ENCODE measurements around the gene GABBR2.

GABBR2 gene

DNA sequence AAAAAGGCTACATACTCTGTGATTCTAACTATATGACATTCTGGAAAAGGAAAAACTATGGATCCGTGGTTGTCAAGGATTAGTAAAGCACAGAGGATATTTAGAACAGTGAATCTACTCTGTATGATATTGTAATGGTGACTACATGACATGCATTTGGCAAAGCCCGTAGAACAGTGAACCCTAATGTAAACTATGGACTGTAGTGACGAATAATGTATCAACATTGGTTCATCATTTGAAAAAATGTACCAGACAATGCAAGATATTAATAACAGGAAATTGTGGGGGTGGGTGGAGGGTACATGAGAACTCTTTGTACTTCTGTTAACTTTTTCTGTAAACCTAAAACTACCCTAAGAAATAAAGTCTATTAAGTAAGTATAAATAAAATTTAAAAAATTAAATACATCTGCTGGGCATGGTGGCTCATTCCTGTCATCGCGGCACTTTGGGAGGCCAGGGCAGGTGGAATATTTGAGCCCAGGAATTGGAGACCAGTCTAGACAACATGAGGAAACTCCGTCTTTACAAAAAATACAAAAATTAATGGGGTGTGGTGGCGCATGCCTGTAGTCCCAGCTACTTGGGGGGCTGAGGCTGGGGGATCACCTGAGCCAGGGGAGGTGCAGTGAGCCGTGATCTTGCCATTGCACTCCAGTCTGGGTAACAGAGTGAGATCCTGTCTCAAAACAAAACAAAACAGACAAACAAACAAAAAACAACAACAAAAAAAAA is 351.6 kb downstream of the GABBR2 start:
- no peak overlapping the region for H3K4me3 ChIP-seq (ENCODE audit: low read depth, low read length)
- no peak for DNase-seq (ENCODE audit: low read depth)
- TF ChIP-seq, protein P1, sequence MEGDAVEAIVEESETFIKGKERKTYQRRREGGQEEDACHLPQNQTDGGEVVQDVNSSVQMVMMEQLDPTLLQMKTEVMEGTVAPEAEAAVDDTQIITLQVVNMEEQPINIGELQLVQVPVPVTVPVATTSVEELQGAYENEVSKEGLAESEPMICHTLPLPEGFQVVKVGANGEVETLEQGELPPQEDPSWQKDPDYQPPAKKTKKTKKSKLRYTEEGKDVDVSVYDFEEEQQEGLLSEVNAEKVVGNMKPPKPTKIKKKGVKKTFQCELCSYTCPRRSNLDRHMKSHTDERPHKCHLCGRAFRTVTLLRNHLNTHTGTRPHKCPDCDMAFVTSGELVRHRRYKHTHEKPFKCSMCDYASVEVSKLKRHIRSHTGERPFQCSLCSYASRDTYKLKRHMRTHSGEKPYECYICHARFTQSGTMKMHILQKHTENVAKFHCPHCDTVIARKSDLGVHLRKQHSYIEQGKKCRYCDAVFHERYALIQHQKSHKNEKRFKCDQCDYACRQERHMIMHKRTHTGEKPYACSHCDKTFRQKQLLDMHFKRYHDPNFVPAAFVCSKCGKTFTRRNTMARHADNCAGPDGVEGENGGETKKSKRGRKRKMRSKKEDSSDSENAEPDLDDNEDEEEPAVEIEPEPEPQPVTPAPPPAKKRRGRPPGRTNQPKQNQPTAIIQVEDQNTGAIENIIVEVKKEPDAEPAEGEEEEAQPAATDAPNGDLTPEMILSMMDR (IDR thresholded peaks at IDR 0.05; ENCODE audit: low read depth, low read length, missing control alignments): no peak

DNA sequence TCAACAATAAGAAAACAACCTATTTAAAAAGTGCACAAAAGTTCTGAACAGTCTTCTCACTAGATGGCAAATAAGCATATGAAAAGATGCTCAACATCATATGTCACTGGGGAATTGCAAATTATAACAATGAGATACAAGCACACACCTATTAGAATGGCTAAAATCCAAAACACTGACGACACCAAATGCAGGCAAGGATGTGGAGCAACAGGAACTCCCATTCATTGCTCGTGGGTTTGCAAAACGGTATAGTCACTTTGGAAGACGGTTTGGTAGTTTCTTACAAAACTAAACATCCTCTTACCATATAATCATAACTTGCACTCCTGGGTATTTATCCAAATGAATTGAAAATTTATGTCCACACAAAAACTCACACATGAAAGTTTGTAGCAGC is 352.4 kb downstream of the GABBR2 start:
- no peak overlapping the region for H3K4me3 ChIP-seq (ENCODE audit: low read depth, low read length)
- DNase-seq (ENCODE audit: low read depth): no peak
- TF ChIP-seq, protein P1 (IDR thresholded peaks at IDR 0.05; ENCODE audit: low read depth, low read length, missing control alignments): no peak

DNA sequence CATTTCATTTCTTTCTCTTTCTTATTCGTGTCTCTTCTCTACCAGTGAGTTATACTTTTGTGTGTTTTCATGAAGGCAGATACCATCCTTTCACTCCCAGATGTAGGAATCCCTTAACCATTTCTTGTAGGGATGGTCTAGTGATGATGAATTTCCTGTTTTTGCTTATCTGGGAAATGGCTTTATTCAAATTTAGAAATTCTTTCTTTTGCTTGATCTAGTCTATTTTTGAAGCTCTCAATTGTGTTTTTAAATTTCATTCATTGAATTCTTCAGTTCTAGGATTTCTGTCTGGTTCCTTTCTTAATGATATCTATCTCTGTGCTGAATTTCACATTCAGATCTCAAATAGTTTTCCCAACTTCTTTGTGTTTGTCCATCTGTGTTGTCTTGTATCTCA is 357.4 kb downstream of the GABBR2 start:
- TF ChIP-seq, protein P1 (IDR thresholded peaks at IDR 0.05; ENCODE audit: low read depth, low read length, missing control alignments): no peak
- H3K4me3 ChIP-seq (ENCODE audit: low read depth, low read length): no peak overlapping the region
- DNase-seq (ENCODE audit: low read depth): no peak

DNA sequence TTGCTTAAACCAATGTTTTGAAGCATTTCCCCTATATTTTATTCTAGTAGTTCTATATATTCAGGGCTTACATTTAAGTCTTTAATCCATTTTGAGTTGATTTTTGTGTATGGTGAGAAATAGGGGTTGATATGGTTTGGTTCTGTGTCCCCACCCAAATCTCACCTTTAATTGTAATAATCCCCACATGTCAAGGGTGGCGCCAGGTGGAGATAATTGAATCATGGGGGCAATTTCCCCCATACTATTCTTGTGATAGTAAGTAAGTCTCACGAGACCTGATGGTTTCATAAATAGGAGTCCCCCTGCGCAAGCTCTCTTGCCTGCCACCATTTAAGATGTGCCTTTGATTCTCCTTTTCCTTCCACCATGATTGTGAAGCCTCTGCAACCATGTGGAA is 361.1 kb downstream of the GABBR2 start:
- no peak for DNase-seq (ENCODE audit: low read depth)
- no peak overlapping the region for H3K4me3 ChIP-seq (ENCODE audit: low read depth, low read length)
- TF ChIP-seq, protein P1 (IDR thresholded peaks at IDR 0.05; ENCODE audit: low read depth, low read length, missing control alignments): no peak

DNA sequence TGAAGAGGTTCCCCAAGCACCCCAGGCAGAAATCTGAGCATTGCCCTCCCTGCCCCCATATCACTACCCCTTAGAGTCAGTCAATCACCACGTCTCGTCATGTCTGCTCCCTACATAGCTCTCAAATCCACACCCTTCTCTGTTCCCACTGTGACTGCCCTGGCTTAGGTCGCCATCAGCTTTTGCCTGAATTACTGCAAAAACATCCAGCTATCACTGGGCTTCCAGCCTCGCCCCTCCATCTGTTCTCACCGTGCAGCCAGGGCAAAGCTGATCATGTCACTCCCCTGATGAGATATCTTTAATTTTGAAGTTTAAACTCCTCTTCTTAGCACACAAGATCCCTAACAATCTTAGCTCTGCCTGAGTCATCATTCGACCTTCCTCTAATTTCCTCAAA is 363.7 kb downstream of the GABBR2 start:
- no peak for DNase-seq (ENCODE audit: low read depth)
- TF ChIP-seq, protein P1 (IDR thresholded peaks at IDR 0.05; ENCODE audit: low read depth, low read length, missing control alignments): no peak
- H3K4me3 ChIP-seq (ENCODE audit: low read depth, low read length): no peak overlapping the region

DNA sequence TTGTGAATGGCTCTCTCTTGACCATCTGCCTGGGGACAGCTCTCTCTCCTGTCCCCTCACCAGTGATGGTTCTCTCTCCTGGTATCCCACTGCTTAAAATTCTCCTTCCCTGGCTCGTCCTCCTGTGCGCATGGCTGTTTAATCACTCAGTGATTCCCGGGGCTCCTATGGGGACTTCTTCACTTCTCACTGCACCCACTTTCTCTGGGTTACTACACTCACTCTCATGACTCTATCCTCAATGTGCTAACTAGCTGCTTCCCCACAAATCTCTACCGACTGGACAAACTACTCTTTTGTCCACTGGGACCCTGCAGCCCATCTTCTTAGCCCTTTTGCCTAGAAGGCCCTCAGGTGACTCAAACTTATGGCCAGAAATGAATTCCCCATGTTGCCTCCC is 364.2 kb downstream of the GABBR2 start:
- no peak for DNase-seq (ENCODE audit: low read depth)
- H3K4me3 ChIP-seq (ENCODE audit: low read depth, low read length): no peak overlapping the region
- TF ChIP-seq, protein P1 (IDR thresholded peaks at IDR 0.05; ENCODE audit: low read depth, low read length, missing control alignments): no peak

DNA sequence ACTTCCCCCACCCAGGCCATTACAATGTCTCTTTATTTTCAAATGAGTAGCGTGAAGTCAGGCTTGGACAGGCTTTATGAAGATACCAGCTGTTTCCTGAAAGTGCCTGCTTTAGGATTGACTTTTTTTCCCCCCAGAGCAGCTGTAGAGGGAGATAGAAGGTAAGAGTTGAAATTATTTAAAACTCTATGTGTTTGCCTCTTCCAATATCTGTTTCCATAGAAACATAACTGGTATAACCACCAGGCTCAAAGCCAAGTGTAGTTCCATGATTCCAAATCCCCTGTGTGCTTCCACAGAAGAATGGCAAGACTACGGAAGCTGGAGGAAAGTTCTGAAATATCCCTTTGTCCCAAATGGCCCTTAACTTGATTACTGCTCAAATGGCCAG is 365.9 kb downstream of the GABBR2 start:
- no peak for DNase-seq (ENCODE audit: low read depth)
- H3K4me3 ChIP-seq (ENCODE audit: low read depth, low read length): no peak overlapping the region
- TF ChIP-seq, protein P1 (IDR thresholded peaks at IDR 0.05; ENCODE audit: low read depth, low read length, missing control alignments): no peak
